Measurements from ENCODE around the gene PAM.

GRCh38 chr5:102743900-102744299 lies 11.2 kb upstream of the PAM start:
- TF ChIP-seq POLR2A (IDR thresholded peaks at IDR 0.05), result no peak
- TF ChIP-seq, protein P1, sequence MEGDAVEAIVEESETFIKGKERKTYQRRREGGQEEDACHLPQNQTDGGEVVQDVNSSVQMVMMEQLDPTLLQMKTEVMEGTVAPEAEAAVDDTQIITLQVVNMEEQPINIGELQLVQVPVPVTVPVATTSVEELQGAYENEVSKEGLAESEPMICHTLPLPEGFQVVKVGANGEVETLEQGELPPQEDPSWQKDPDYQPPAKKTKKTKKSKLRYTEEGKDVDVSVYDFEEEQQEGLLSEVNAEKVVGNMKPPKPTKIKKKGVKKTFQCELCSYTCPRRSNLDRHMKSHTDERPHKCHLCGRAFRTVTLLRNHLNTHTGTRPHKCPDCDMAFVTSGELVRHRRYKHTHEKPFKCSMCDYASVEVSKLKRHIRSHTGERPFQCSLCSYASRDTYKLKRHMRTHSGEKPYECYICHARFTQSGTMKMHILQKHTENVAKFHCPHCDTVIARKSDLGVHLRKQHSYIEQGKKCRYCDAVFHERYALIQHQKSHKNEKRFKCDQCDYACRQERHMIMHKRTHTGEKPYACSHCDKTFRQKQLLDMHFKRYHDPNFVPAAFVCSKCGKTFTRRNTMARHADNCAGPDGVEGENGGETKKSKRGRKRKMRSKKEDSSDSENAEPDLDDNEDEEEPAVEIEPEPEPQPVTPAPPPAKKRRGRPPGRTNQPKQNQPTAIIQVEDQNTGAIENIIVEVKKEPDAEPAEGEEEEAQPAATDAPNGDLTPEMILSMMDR (IDR thresholded peaks at IDR 0.05 in 4 of 5, conservative IDR thresholded peaks at IDR 0.05 in 1 of 5), result no peak
